ENCODE data around the gene KCNIP4. TPM values are rescaled to one million over a fixed set of nuclear protein-coding genes. Genes with fewer than 3 reads are reported as not detected.
A peak's percentile ranks its signal among the peaks of the same experiment; 100 is the strongest.

KCNIP4 gene
- total RNA-seq, 3 donors from 2014 or later: 0.96 to 11.3 (median 2.4) TPM

DNA sequence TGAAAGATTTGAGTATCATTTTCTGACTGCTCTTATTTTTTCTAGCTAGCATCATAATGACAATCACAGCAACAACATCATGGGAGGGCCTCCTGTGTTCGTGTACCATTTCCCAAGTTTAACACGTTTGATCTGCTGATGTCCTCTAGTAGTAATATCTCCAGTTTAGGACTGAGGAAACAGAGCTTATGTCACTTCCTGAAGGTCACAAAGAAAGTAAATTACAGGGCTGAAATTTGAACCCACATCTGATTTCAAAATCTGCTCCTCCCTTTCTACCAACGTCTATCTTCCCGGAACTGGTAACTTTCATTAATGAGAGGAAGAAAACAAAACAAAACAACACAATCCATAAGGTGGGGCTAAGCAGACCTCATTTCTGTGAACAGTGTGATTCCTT is 945.6 kb downstream of the KCNIP4 start:
- DNase-seq: no peak
- TF ChIP-seq, protein P1, sequence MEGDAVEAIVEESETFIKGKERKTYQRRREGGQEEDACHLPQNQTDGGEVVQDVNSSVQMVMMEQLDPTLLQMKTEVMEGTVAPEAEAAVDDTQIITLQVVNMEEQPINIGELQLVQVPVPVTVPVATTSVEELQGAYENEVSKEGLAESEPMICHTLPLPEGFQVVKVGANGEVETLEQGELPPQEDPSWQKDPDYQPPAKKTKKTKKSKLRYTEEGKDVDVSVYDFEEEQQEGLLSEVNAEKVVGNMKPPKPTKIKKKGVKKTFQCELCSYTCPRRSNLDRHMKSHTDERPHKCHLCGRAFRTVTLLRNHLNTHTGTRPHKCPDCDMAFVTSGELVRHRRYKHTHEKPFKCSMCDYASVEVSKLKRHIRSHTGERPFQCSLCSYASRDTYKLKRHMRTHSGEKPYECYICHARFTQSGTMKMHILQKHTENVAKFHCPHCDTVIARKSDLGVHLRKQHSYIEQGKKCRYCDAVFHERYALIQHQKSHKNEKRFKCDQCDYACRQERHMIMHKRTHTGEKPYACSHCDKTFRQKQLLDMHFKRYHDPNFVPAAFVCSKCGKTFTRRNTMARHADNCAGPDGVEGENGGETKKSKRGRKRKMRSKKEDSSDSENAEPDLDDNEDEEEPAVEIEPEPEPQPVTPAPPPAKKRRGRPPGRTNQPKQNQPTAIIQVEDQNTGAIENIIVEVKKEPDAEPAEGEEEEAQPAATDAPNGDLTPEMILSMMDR (IDR thresholded peaks at IDR 0.05): no peak
- ATAC-seq: no peak
- Histone ChIP-seq H3K9me3 (no peaks in the 10 kb centered on the region), H3K4me1 (ENCODE audit: low read depth) (no peaks in the 10 kb centered on the region), H3K36me3 (ENCODE audit: low read depth) (no peaks in the 10 kb centered on the region), H3K4me3 (no peak overlapping the region)
- intact Hi-C loops (cut with DNase I, micrococcal nuclease): no loop called here

DNA sequence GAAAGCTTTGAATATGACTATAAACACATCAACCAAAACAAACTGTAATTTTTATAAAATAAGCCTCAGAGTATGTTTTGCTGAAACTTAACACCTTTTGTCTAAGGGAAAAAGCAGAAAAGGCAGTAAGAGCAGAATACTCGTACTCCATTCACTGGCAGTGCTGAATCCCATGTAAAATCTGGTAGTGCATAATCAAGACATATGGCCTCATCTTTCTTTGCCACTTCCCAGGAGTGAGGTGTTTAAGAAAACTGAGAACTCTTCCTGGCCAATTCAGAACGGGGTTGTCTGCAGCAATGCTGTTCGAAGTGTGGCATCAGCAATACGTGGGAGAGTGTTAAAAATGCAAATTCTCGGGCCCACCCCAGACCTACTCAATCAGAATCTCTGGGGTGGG is 946.3 kb downstream of the KCNIP4 start:
- no peak for DNase-seq
- Histone ChIP-seq H3K36me3 (ENCODE audit: low read depth) (no peaks in the 10 kb centered on the region), H3K9me3 (no peaks in the 10 kb centered on the region), H3K4me1 (ENCODE audit: low read depth) (no peaks in the 10 kb centered on the region), H3K4me3 (no peak overlapping the region)
- TF ChIP-seq, protein P1 (IDR thresholded peaks at IDR 0.05): no peak
- intact Hi-C loops (cut with DNase I, micrococcal nuclease): no loop called here
- ATAC-seq: no peak

DNA sequence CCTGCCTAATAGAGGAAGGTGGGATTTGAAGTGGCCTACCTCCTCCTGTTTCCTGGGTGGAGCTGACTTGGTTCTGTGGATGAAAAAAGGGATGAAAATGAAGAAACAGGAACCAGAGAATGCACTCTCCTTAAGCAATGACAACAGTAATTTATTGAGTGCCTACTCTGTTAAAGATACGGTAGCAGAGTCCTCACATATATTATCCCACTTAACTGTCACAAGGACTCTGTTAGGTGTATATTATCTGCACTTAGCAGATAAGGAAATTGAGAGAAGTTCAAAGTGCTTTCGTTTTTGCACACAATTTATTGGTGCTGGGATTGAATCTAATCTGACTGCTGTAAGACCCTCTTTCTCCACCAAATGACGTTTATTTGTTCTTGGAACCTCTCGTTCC is 947.1 kb downstream of the KCNIP4 start:
- Histone ChIP-seq H3K4me3 (no peak overlapping the region), H3K9me3 (no peaks in the 10 kb centered on the region), H3K4me1 (ENCODE audit: low read depth) (no peaks in the 10 kb centered on the region), H3K36me3 (ENCODE audit: low read depth) (no peaks in the 10 kb centered on the region)
- intact Hi-C loops (cut with DNase I, micrococcal nuclease): no loop called here
- no peak for DNase-seq
- TF ChIP-seq, protein P1 (IDR thresholded peaks at IDR 0.05): no peak
- peak; percentile 51 for ATAC-seq

DNA sequence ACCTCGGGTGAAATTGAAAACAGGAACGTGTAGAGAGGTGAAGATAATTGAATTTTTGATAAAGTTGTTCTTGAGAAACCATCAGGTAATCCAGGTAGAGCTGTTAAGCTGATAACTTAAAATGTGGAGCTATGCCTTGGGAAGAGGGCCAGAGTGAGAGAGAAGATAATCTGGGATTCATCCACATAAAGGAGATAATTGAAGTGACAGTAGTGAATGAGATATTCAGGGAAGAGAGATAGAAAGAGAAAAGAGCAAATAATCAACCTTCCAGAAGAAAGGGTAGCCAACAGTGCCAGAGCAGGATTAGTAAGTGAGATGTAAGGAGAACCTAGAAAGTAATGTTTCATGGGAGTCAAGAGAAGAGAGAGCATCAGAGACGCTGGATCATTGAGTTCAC is 950.7 kb downstream of the KCNIP4 start:
- intact Hi-C loops (cut with DNase I, micrococcal nuclease): no loop called here
- Histone ChIP-seq H3K36me3 (ENCODE audit: low read depth) (no peaks in the 10 kb centered on the region), H3K9me3 (peaks cover 4% of the 10 kb centered on the region), H3K4me1 (ENCODE audit: low read depth) (no peaks in the 10 kb centered on the region), H3K4me3 (no peak overlapping the region)
- DNase-seq (no peak), ATAC-seq (no peak)
- TF ChIP-seq, protein P1 (IDR thresholded peaks at IDR 0.05): no peak

DNA sequence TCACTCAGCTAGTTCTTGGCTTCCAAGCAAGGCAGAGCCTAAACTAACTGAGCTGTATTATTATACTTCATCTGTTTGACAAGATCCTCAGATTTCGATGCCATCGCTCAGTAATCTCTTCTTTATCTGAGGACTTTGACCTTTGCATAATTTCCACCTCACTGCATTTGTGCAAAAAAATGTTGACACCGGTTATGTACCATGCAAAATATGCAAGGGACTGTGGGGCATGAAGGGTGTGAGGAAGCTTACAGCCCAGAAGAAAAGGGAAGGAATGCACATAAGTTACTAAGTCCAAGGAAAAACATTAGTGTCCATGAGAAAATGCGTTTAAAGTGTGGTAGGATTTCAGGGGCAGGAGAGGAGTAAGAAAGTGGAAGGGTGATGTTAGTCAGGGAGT is 953.0 kb downstream of the KCNIP4 start:
- intact Hi-C loops (cut with DNase I, micrococcal nuclease): no loop called here
- TF ChIP-seq, protein P1 (IDR thresholded peaks at IDR 0.05): no peak
- H3K9me3 ChIP-seq: peaks cover 4% of the 10 kb centered on the region
- H3K4me3 ChIP-seq: no peak overlapping the region
- H3K4me1 ChIP-seq (ENCODE audit: low read depth): no peaks in the 10 kb centered on the region
- H3K36me3 ChIP-seq (ENCODE audit: low read depth): no peaks in the 10 kb centered on the region
- DNase-seq: no peak
- ATAC-seq: peak; percentile 47

DNA sequence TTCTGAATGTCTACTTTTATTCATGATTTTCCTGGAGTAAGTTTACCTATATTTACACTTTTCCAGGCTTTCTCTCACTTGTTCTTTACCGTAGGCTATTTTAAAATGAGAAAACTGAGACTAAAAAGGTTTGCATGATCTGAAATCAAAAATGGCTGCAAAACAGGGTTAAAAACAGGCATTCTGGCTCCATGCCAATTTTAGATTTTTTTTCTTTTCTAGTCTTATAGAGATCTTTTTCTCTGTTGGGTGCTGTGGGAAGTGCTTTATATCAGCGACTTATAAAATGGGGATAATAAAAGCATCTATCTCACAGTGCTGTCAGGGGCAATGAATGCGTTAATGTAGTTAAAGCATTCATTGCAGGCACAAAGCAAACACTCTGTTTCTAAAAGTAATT is 953.6 kb downstream of the KCNIP4 start:
- H3K36me3 ChIP-seq (ENCODE audit: low read depth): no peaks in the 10 kb centered on the region
- no peak for DNase-seq
- intact Hi-C loops (cut with DNase I, micrococcal nuclease): no loop called here
- peaks cover 4% of the 10 kb centered on the region for H3K9me3 ChIP-seq
- no peaks in the 10 kb centered on the region for H3K4me1 ChIP-seq (ENCODE audit: low read depth)
- ATAC-seq: no peak
- TF ChIP-seq, protein P1 (IDR thresholded peaks at IDR 0.05): no peak
- H3K4me3 ChIP-seq: no peak overlapping the region
